K562 (cell line): Measurements from ENCODE around the gene KNSTRN. TPM values are rescaled to one million over a fixed set of nuclear protein-coding genes. Genes with fewer than 3 reads are reported as not detected.
A peak's percentile ranks its signal among the peaks of the same experiment; 100 is the strongest.

ENCODE experiments used
- BMI1 ChIP-seq: fragments of 150-350 bp; IDR thresholded peaks from 2 replicates; pipeline ENCODE4 v1.6.1; 2014; ENCODE audit warnings: low read length
- CEBPG ChIP-seq, 3 experiments: fragments of 200-800 bp in 1 of 3; sonication (Bioruptor generic) in 1 of 3; sonication (generic) in 1 of 3; formaldehyde crosslinking in 1 of 3; IDR thresholded peaks in 2 of 3; conservative IDR thresholded peaks in 1 of 3; 2 replicates each; pipeline versions ENCODE4 v1.6.1 to v1.8.0; 2016 to 2022; ENCODE audit warnings: missing compliant biosample characterization in 2 of 3, missing genetic modification characterization in 2 of 3, mild to moderate bottlenecking in 1 of 3, missing genetic modification reagents in 1 of 3
- ERF ChIP-seq: fragments of 450-650 bp; formaldehyde crosslinking; IDR thresholded peaks from 2 replicates; pipeline ENCODE4 v1.4.0; 2020; ENCODE audit warnings: mild to moderate bottlenecking, mixed read lengths
- FOSL1 ChIP-seq: fragments of 200-800 bp; sonication (Bioruptor generic); conservative IDR thresholded peaks from 2 replicates; pipeline ENCODE4 v1.6.1; 2016; ENCODE audit warnings: missing genetic modification characterization, missing compliant biosample characterization
- KHSRP ChIP-seq: fragments of 450-650 bp; IDR thresholded peaks from 2 replicates; pipeline ENCODE4 v1.6.1; 2017
- LEF1 ChIP-seq: fragments of 450-650 bp; IDR thresholded peaks from 2 replicates; pipeline ENCODE4 v1.6.1; 2016; ENCODE audit warnings: mild to moderate bottlenecking
- NFE2 ChIP-seq: IDR thresholded peaks from 2 replicates; pipeline ENCODE4 v1.6.1; 2014; ENCODE audit warnings: antibody characterized with exemption, low read depth
- NR4A1 ChIP-seq, 2 experiments: fragments of 250-450 bp in 1 of 2; fragments of 450-650 bp in 1 of 2; sonication (Bioruptor Pico) in 1 of 2; IDR thresholded peaks; 2 replicates each; pipeline versions ENCODE4 v1.4.0 to v1.6.1; 2016 to 2020; ENCODE audit warnings: mild to moderate bottlenecking in 2 of 2, missing compliant biosample characterization in 1 of 2, missing genetic modification characterization in 1 of 2, moderate library complexity in 1 of 2
- PTBP1 ChIP-seq: fragments of 200-400 bp; formaldehyde crosslinking; IDR thresholded peaks from 2 replicates; pipeline ENCODE4 v1.6.1; 2017; ENCODE audit warnings: low read depth, low read length
- PTRF ChIP-seq: fragments of 450-650 bp; IDR thresholded peaks from 2 replicates; pipeline ENCODE4 v1.6.1; 2016; ENCODE audit warnings: mild to moderate bottlenecking, missing genetic modification characterization, missing compliant biosample characterization
- SNRNP70 ChIP-seq: fragments of 200-400 bp; formaldehyde crosslinking; optimal IDR thresholded peaks from 2 replicates; pipeline ENCODE3; 2017; ENCODE audit warnings: low read depth, low read length
- ZNF224 ChIP-seq: sonication (generic); formaldehyde crosslinking; IDR thresholded peaks from 2 replicates; pipeline ENCODE4 v1.8.0; 2022; ENCODE audit warnings: mild to moderate bottlenecking, missing genetic modification reagents
- ZNF436 ChIP-seq: fragments of 250-450, 450-650 bp; sonication (Bioruptor Pico); formaldehyde crosslinking; IDR thresholded peaks from 2 replicates; pipeline ENCODE4 v1.7.0; 2020; ENCODE audit warnings: mild to moderate bottlenecking
- ZNF445 ChIP-seq: fragments of 250-450 bp; sonication (Bioruptor Pico); IDR thresholded peaks from 2 replicates; pipeline ENCODE4 v1.4.0; 2020; ENCODE audit warnings: low read depth, mild to moderate bottlenecking, moderate library complexity
- polyA plus RNA-seq, 8 experiments: library from polyadenylated mRNA; depleted of rRNA in 4 of 8; stranded (reverse) in 5 of 8; unstranded in 3 of 8; fragments of >200 nt; fragmentation: Nextera tagmentation in 2 of 8; fragmentation: Illumina TruSeq in 1 of 8; extraction: Ambion mirVana in 2 of 8; extraction: Trizol in 1 of 8; gene quantifications; 2 replicates each; pipeline versions ENCODE4 v1.2.1 to v1.2.3, GENCODE V29; 2011 to 2014; ENCODE audit warnings: inconsistent platforms in 1 of 8, missing spikeins in 1 of 8
- total RNA-seq, 7 experiments: library from RNA; depleted of rRNA in 6 of 7; stranded (reverse); fragments of >200 nt in 6 of 7; fragmentation: Illumina TruSeq in 2 of 7; extraction: Trizol in 2 of 7; gene quantifications; 2 replicates each; pipeline versions ENCODE4 v1.2.1 to v1.2.3, GENCODE V29; 2011 to 2021; ENCODE audit warnings: low replicate concordance in 1 of 7
- TF ChIP-seq, protein P1 (sequence below): fragments of 250-450 bp; sonication (Bioruptor Pico); IDR thresholded peaks from 2 replicates; pipeline ENCODE4 v1.5.0; 2020; ENCODE audit warnings: mild to moderate bottlenecking
- TF ChIP-seq, protein P2 (sequence below): fragments of 250-450 bp; sonication (Bioruptor Pico); IDR thresholded peaks from 2 replicates; pipeline ENCODE4 v1.8.0; 2021; ENCODE audit warnings: moderate library complexity, mild to moderate bottlenecking, inconsistent platforms
- TF ChIP-seq, protein P3 (sequence below): fragments of 200-800 bp; sonication (Bioruptor generic); IDR thresholded peaks from 2 replicates; pipeline ENCODE4 v1.6.1; 2017; ENCODE audit warnings: missing genetic modification characterization, missing compliant biosample characterization
- TF ChIP-seq, protein P4 (sequence below): IDR thresholded peaks from 3 replicates; pipeline ENCODE4 v1.6.1; 2011; ENCODE audit warnings: borderline replicate concordance, mild to moderate bottlenecking; ENCODE audit not compliant: insufficient read length, insufficient read depth
- TF ChIP-seq, protein P5 (sequence below): fragments of 450-650 bp; IDR thresholded peaks from one replicate; pipeline ENCODE4 v1.6.1; 2018; ENCODE audit warnings: mild to moderate bottlenecking, moderate library complexity; ENCODE audit not compliant: partially characterized antibody
- TF ChIP-seq, protein P6 (sequence below): fragments of 250-450 bp; sonication (Bioruptor Pico); IDR thresholded peaks from 2 replicates; pipeline ENCODE4 v1.8.0; 2022; ENCODE audit warnings: inconsistent platforms

Gene KNSTRN
- total and polyA plus RNA-seq, 9 of the 15 experiments (the other 6 are each of a cell fraction or from before 2014, with no cell fraction given), result 48.7 to 88.2 (median 66.3) TPM

DNA sequence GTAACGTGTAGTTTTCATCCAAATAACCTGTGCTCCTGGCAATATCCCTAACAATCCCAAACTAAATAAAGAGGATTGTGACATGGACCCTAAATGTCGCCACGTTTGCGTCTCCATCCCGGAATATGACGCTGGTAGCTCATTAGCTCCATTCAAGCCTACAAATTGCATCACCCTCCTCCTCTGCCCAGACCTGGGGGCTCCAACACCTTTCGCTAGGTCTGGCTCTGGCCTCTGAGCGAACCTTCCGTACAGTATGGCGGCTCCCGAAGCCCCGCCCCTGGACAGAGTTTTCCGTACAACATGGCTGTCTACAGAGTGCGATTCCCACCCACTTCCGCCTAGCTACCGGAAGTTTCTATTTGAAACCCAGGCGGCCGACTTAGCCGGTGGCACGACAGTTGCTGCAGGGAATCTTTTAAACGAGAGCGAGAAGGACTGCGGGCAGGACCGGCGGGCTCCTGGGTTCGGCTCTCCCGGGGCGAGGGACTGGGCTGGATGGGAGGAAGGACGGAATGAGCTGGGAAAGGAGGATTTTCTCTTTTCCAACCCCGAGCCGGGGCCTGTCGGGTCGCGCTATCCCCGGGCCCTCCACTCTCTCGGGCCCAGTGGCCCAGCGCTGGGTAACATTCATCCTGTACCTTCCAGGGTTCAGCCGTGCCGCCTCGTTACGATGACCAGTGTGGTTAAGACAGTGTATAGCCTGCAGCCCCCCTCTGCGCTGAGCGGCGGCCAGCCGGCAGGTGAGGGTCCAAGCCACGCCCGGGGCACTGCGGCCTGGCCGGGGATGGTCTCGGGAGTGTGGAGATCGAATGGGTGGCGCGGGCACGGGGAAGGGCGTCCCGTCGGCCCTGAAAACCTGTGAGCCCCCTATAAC, at the start of gene KNSTRN (continued):
- TF ChIP-seq, protein P1, sequence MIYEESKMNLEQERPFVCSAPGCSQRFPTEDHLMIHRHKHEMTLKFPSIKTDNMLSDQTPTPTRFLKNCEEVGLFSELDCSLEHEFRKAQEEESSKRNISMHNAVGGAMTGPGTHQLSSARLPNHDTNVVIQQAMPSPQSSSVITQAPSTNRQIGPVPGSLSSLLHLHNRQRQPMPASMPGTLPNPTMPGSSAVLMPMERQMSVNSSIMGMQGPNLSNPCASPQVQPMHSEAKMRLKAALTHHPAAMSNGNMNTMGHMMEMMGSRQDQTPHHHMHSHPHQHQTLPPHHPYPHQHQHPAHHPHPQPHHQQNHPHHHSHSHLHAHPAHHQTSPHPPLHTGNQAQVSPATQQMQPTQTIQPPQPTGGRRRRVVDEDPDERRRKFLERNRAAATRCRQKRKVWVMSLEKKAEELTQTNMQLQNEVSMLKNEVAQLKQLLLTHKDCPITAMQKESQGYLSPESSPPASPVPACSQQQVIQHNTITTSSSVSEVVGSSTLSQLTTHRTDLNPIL (CRISPR knock-in tag), result no peak
- no peak for TF ChIP-seq NR4A1 (CRISPR knock-in tag; IDR thresholded peaks at IDR 0.05)
- TF ChIP-seq NR4A1 (tag; IDR thresholded peaks at IDR 0.05), result no peak
- TF ChIP-seq NFE2, result no peak
- no peak for TF ChIP-seq FOSL1 (tag)
- TF ChIP-seq, protein P2, sequence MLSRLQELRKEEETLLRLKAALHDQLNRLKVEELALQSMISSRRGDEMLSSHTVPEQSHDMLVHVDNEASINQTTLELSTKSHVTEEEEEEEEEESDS (CRISPR knock-in tag), result no peak
- TF ChIP-seq, protein P3, sequence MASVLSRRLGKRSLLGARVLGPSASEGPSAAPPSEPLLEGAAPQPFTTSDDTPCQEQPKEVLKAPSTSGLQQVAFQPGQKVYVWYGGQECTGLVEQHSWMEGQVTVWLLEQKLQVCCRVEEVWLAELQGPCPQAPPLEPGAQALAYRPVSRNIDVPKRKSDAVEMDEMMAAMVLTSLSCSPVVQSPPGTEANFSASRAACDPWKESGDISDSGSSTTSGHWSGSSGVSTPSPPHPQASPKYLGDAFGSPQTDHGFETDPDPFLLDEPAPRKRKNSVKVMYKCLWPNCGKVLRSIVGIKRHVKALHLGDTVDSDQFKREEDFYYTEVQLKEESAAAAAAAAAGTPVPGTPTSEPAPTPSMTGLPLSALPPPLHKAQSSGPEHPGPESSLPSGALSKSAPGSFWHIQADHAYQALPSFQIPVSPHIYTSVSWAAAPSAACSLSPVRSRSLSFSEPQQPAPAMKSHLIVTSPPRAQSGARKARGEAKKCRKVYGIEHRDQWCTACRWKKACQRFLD (CRISPR knock-in tag), result no peak; the same call in 1 of the 2 replicates
- TF ChIP-seq LEF1, result no peak
- no peak for TF ChIP-seq ZNF224 (CRISPR knock-in tag)
- no peak for TF ChIP-seq ERF (CRISPR knock-in tag)
- TF ChIP-seq SNRNP70, result no peak
- TF ChIP-seq CEBPG (CRISPR knock-in tag; IDR thresholded peaks at IDR 0.05), result peak; percentile 56; the same call in 1 of the 2 replicates
- TF ChIP-seq CEBPG (tag; conservative IDR thresholded peaks at IDR 0.05 in 1 of 2, IDR thresholded peaks at IDR 0.05 in 1 of 2), result peak; percentile 42 to 54; a peak in 3 of 4 replicates
- no peak for TF ChIP-seq BMI1
- TF ChIP-seq ZNF445 (CRISPR knock-in tag), result no peak
- TF ChIP-seq, protein P4, sequence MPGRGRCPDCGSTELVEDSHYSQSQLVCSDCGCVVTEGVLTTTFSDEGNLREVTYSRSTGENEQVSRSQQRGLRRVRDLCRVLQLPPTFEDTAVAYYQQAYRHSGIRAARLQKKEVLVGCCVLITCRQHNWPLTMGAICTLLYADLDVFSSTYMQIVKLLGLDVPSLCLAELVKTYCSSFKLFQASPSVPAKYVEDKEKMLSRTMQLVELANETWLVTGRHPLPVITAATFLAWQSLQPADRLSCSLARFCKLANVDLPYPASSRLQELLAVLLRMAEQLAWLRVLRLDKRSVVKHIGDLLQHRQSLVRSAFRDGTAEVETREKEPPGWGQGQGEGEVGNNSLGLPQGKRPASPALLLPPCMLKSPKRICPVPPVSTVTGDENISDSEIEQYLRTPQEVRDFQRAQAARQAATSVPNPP, result no peak
- TF ChIP-seq KHSRP, result no peak
- TF ChIP-seq PTRF (tag), result no peak
- no peak for TF ChIP-seq ZNF436 (CRISPR knock-in tag)
- no peak for TF ChIP-seq PTBP1
- TF ChIP-seq, protein P5, sequence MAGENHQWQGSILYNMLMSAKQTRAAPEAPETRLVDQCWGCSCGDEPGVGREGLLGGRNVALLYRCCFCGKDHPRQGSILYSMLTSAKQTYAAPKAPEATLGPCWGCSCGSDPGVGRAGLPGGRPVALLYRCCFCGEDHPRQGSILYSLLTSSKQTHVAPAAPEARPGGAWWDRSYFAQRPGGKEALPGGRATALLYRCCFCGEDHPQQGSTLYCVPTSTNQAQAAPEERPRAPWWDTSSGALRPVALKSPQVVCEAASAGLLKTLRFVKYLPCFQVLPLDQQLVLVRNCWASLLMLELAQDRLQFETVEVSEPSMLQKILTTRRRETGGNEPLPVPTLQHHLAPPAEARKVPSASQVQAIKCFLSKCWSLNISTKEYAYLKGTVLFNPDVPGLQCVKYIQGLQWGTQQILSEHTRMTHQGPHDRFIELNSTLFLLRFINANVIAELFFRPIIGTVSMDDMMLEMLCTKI, result no peak
- TF ChIP-seq, protein P6, sequence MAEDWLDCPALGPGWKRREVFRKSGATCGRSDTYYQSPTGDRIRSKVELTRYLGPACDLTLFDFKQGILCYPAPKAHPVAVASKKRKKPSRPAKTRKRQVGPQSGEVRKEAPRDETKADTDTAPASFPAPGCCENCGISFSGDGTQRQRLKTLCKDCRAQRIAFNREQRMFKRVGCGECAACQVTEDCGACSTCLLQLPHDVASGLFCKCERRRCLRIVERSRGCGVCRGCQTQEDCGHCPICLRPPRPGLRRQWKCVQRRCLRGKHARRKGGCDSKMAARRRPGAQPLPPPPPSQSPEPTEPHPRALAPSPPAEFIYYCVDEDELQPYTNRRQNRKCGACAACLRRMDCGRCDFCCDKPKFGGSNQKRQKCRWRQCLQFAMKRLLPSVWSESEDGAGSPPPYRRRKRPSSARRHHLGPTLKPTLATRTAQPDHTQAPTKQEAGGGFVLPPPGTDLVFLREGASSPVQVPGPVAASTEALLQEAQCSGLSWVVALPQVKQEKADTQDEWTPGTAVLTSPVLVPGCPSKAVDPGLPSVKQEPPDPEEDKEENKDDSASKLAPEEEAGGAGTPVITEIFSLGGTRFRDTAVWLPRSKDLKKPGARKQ (CRISPR knock-in tag), result no peak
